ENCODE measurements around the gene NFE2L2. TPM values are rescaled to one million over a fixed set of nuclear protein-coding genes. Genes with fewer than 3 reads are reported as not detected.
A peak's percentile ranks its signal among the peaks of the same experiment; 100 is the strongest.

Gene NFE2L2
- total RNA-seq, 4 donors from 2014 or later: 62.0 to 115 (median 72.3) TPM

DNA sequence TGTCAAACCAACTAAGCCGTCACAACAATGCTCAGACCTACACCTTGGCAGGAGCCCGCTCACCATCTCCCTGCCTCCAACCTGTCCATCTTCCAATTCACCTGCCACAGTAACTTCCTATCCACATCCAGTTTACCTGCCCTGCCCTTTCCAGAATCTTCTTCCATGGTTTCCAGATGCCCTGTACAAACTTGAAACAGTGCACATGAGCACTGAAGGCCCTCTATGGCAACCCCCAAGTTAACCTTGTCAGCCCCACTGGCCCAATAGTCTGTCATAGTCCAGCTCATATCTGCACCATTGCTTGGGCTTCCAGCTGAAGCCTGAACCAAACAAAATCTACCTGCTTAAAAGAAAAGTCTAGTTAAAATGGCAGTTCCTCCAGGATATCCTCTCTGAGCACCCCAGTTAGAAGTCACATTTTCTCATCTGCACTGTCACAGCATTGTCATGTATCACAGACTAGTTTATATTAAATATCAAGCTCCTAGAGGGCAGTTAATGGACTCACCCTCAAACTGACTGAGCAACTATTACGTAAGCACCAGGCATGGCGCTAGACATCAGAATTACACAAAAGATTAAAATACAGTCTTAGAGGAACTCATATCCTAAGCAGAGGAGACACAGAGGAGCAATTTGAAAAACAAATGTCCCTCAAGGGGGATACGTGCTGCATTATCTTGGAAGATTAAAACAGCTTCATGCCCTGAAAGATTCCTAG is 11.6 kb downstream of the NFE2L2 start:
- WGBS: 93% methylated on average over 5 of the region's 5 CpGs
- TF ChIP-seq POLR2AphosphoS5 (IDR thresholded peaks at IDR 0.05): no peak
- TF ChIP-seq, protein P1, sequence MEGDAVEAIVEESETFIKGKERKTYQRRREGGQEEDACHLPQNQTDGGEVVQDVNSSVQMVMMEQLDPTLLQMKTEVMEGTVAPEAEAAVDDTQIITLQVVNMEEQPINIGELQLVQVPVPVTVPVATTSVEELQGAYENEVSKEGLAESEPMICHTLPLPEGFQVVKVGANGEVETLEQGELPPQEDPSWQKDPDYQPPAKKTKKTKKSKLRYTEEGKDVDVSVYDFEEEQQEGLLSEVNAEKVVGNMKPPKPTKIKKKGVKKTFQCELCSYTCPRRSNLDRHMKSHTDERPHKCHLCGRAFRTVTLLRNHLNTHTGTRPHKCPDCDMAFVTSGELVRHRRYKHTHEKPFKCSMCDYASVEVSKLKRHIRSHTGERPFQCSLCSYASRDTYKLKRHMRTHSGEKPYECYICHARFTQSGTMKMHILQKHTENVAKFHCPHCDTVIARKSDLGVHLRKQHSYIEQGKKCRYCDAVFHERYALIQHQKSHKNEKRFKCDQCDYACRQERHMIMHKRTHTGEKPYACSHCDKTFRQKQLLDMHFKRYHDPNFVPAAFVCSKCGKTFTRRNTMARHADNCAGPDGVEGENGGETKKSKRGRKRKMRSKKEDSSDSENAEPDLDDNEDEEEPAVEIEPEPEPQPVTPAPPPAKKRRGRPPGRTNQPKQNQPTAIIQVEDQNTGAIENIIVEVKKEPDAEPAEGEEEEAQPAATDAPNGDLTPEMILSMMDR (IDR thresholded peaks at IDR 0.05): no peak
- TF ChIP-seq POLR2A (IDR thresholded peaks at IDR 0.05; ENCODE audit: low read depth): no peak
- no peak for TF ChIP-seq EP300 (IDR thresholded peaks at IDR 0.05)
- Histone ChIP-seq H3K4me3 (no peak overlapping the region), H3K36me3 (no peaks in the 10 kb centered on the region), H3K4me1 (peaks cover 96 to 100% (median 96%) of the 10 kb centered on the region in 4 donors), H3K27ac (replicated peaks in 1 of 4) (peak overlapping the region; percentile 62 to 74 (median 63)), H3K9me3 (no peaks in the 10 kb centered on the region), H3K27me3 (no peaks in the 10 kb centered on the region)
- intact Hi-C loops (cut with DNase I): no loop called here
- DNase-seq (ENCODE audit: extremely low spot score): no peak

DNA sequence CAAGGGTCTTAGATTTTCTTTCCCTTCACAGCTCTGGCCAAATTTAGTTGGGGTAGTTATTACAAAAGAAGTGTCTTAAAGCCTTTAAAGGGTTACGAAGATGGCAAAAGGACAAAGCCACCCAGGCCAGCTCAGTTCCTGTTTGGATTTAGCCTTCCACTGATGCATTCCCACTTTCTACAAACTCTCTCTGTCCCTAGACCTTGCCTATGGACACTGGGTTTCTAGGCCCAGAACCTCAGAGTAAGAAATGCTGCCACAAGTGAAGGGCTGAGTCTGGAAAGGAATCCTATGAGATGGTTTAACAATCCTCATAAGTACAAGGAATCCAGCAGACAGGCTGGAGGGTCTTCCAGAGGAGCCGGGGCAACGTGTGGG is 13.4 kb downstream of the NFE2L2 start:
- H3K27me3 ChIP-seq: no peaks in the 10 kb centered on the region
- intact Hi-C loops (cut with DNase I): no loop called here
- peak overlapping the region; percentile 62 to 74 (median 63) for H3K27ac ChIP-seq (replicated peaks in 1 of 4)
- 96% methylated on average over 3 of the region's 3 CpGs for WGBS
- no peak for DNase-seq (ENCODE audit: extremely low spot score)
- TF ChIP-seq POLR2AphosphoS5 (IDR thresholded peaks at IDR 0.05) (no peak), EP300 (IDR thresholded peaks at IDR 0.05) (no peak), POLR2A (IDR thresholded peaks at IDR 0.05; ENCODE audit: low read depth) (no peak)
- TF ChIP-seq, protein P1 (IDR thresholded peaks at IDR 0.05): no peak
- no peaks in the 10 kb centered on the region for H3K9me3 ChIP-seq
- H3K4me3 ChIP-seq: no peak overlapping the region
- H3K36me3 ChIP-seq: no peaks in the 10 kb centered on the region
- peaks cover 96 to 100% (median 98%) of the 10 kb centered on the region in 4 donors for H3K4me1 ChIP-seq

DNA sequence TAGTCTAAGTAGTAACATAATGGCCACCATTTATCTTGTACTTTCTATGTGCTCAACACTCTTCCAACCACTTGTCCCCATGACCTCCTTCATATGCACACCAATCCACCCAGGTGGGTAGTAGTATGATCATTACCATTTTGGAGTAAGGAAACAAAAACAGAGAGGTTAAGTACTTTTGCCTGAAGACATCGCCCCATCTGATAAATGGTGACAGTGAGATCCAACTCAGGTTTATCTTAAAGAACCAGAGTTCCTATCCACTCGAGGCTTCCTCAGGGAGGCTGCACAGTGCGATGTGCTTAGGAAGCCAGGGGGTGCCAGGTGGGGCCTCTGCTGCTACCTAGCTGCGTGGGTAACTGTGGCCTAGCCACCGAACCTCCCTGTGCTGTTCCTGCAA is 14.1 kb downstream of the NFE2L2 start:
- intact Hi-C loops (cut with DNase I): no loop called here

DNA sequence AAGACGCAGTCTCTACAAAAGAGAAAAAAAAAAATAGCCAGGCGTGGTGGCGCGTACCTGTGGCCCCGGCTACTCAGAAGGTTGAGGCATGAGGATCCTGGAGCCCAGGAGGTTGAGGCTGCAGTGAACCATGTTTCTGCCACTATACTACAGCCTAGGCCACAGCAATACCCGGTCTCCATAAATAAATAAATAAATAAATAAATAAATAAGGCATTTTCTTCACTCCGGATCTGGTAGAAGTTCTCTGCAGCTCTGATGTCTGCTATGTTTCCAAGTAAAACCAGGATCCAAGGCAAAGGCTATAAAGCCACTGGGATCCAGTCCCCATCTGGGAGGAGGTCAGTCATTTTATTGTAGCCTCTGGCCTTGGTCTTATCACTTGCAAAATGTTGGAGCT is 15.5 kb downstream of the NFE2L2 start:
- intact Hi-C loops (cut with DNase I): no loop called here
- no peaks in the 10 kb centered on the region for H3K9me3 ChIP-seq
- no peak for DNase-seq (ENCODE audit: extremely low spot score)
- 93% methylated on average over 7 of the region's 7 CpGs for WGBS
- no peaks in the 10 kb centered on the region for H3K36me3 ChIP-seq
- TF ChIP-seq, protein P1 (IDR thresholded peaks at IDR 0.05): no peak
- TF ChIP-seq EP300 (IDR thresholded peaks at IDR 0.05): no peak
- TF ChIP-seq POLR2AphosphoS5 (IDR thresholded peaks at IDR 0.05): no peak
- TF ChIP-seq POLR2A (IDR thresholded peaks at IDR 0.05; ENCODE audit: low read depth): no peak
- peaks cover 96 to 100% (median 97%) of the 10 kb centered on the region in 4 donors for H3K4me1 ChIP-seq
- no peak overlapping the region for H3K4me3 ChIP-seq
- H3K27me3 ChIP-seq: no peaks in the 10 kb centered on the region
- no peak overlapping the region for H3K27ac ChIP-seq (replicated peaks in 1 of 4)

More for the DNA sequence above, 14.1 kb downstream of the NFE2L2 start:
- no peak for TF ChIP-seq POLR2AphosphoS5 (IDR thresholded peaks at IDR 0.05)
- TF ChIP-seq EP300 (IDR thresholded peaks at IDR 0.05): no peak
- TF ChIP-seq, protein P1 (IDR thresholded peaks at IDR 0.05): no peak
- TF ChIP-seq POLR2A (IDR thresholded peaks at IDR 0.05; ENCODE audit: low read depth): no peak
- Histone ChIP-seq H3K27me3 (no peaks in the 10 kb centered on the region), H3K4me1 (peaks cover 96 to 100% (median 98%) of the 10 kb centered on the region in 4 donors), H3K27ac (replicated peaks in 1 of 4) (peak overlapping the region in 3 of 4 donors; percentile 4 to 74 (median 63)), H3K36me3 (no peaks in the 10 kb centered on the region), H3K9me3 (no peaks in the 10 kb centered on the region), H3K4me3 (no peak overlapping the region)
- no peak for DNase-seq (ENCODE audit: extremely low spot score)
- WGBS: 92% methylated on average over 5 of the region's 5 CpGs

Data from esophagus muscularis mucosa (tissue), 4 donors.